Left ventricle myocardium superior (tissue), 1 donor: Measurements from ENCODE around the gene TREML1. TPM values are rescaled to one million over a fixed set of nuclear protein-coding genes. Genes with fewer than 3 reads are reported as not detected.

ENCODE experiments used
- total RNA-seq: library from RNA; stranded (reverse); fragmentation: NEBNext Ultra II Directional; extraction: Animal tissue kit (Norgen Biotek cat#: 25700); gene quantifications from one replicate; pipeline ENCODE4 v1.2.1, GENCODE V29; 2021
- donor health status: DM: no; HTN: yes; CAD: no; lungs with severe emphysema.

TREML1 gene
- total RNA-seq, 1 donor from 2014 or later = not detected

Other genes with a start within 250 kb of the TREML1 start
- 0.20 TPM for gene UNC5CL, start 115.1 kb downstream of the TREML1 start, total RNA-seq
- not detected for gene TSPO2, start 111.9 kb downstream of the TREML1 start, total RNA-seq
- 237 TPM for gene APOBEC2, start 101.1 kb downstream of the TREML1 start, total RNA-seq
- gene OARD1, start 82.0 kb downstream of the TREML1 start, total RNA-seq = 22.2 TPM
- gene NFYA, start 81.4 kb downstream of the TREML1 start, total RNA-seq = 12.1 TPM
- gene TREM2, start 8.8 kb upstream of the TREML1 start, total RNA-seq = 0.59 TPM
- gene TREML2, start 46.8 kb upstream of the TREML1 start, total RNA-seq = not detected
- not detected for gene TREML4, start 74.0 kb upstream of the TREML1 start, total RNA-seq
- 0.92 TPM for gene TREM1, start 132.3 kb upstream of the TREML1 start, total RNA-seq
- not detected for gene NCR2, start 181.3 kb upstream of the TREML1 start, total RNA-seq